Thoracic aorta (tissue), 2 donors: Measurements from ENCODE around the gene GPX8. TPM values are rescaled to one million over a fixed set of nuclear protein-coding genes. Genes with fewer than 3 reads are reported as not detected.

ENCODE experiments used
- ATAC-seq: fragments of 150-250 bp; one replicate; pipeline ENCODE4 v1.8.0; 2017; ENCODE audit warnings: low read depth; ENCODE audit not compliant: insufficient number of reproducible peaks, low FRiP score
- DNase-seq: peaks from one replicate; pipeline ENCODE4 v3.0.0-alpha.2; 2020; ENCODE audit warnings: low spot score
- H3K27ac ChIP-seq, 2 donors: fragments of 200-600 bp; sonication (generic); 1 replicate in 1 of 2; 2 replicates in 1 of 2; pipeline ENCODE4 v1.5.1; 2016; ENCODE audit warnings: mild to moderate bottlenecking in 2 of 2, moderate library complexity in 2 of 2
- H3K27me3 ChIP-seq: fragments of 200-600 bp; sonication (generic); replicated peaks from 2 replicates; pipeline ENCODE4 v1.6.0; 2016; ENCODE audit warnings: mild to moderate bottlenecking; ENCODE audit not compliant: insufficient read depth
- H3K36me3 ChIP-seq: fragments of 200-600 bp; sonication (generic); one replicate; pipeline ENCODE4 v1.5.1; 2016
- H3K4me1 ChIP-seq, 2 donors: fragments of 200-600 bp; sonication (generic); 1 replicate in 1 of 2; 2 replicates in 1 of 2; pipeline versions ENCODE4 v1.5.1 to v1.6.0; 2016; ENCODE audit warnings: low read depth in 2 of 2, mild to moderate bottlenecking in 1 of 2; ENCODE audit not compliant: control insufficient read depth in 1 of 2
- H3K4me3 ChIP-seq: fragments of 200-600 bp; sonication (generic); 2 replicates; pipeline ENCODE4 v1.5.1; 2016; ENCODE audit warnings: mild to moderate bottlenecking
- H3K9me3 ChIP-seq: fragments of 200-600 bp; sonication (generic); 2 replicates; pipeline ENCODE4 v1.5.1; 2016
- CTCF ChIP-seq: fragments of 200-600 bp; sonication (generic); IDR thresholded peaks from one replicate; pipeline ENCODE4 v1.5.1; 2019; ENCODE audit warnings: antibody characterized with exemption
- total RNA-seq, 2 donors: library from RNA; depleted of rRNA; stranded (reverse); fragments of >200 nt; gene quantifications; one replicate each; pipeline versions ENCODE4 v1.1.0 to v1.2.3, GENCODE V29; 2016

GPX8 gene
- total RNA-seq, 2 donors from 2014 or later = 39.2 to 52.8 TPM

- Histone ChIP-seq H3K27ac (no peak overlapping the region), H3K27me3 (no peaks in the 10 kb centered on the region), H3K9me3 (no peaks in the 10 kb centered on the region), H3K4me1 (no peaks in the 10 kb centered on the region), H3K4me3 (no peak overlapping the region), H3K36me3 (no peaks in the 10 kb centered on the region)
- ATAC-seq (no peak), DNase-seq (no peak)
- no peak for TF ChIP-seq CTCF
These were observed 25.8 kb upstream of the GPX8 start for GRCh38 chr5:55134053-55134722.

- Histone ChIP-seq H3K27me3 (no peaks in the 10 kb centered on the region), H3K4me3 (no peak overlapping the region), H3K27ac (no peak overlapping the region), H3K36me3 (no peaks in the 10 kb centered on the region), H3K4me1 (no peaks in the 10 kb centered on the region), H3K9me3 (no peaks in the 10 kb centered on the region)
- DNase-seq (no peak), ATAC-seq (no peak)
- no peak for TF ChIP-seq CTCF
These were observed 23.4 kb upstream of the GPX8 start for GRCh38 chr5:55136521-55136920.

- no peaks in the 10 kb centered on the region for H3K27me3 ChIP-seq
- H3K9me3 ChIP-seq = no peaks in the 10 kb centered on the region
- TF ChIP-seq CTCF = no peak
- no peaks in the 10 kb centered on the region for H3K36me3 ChIP-seq
- DNase-seq = no peak
- no peak overlapping the region for H3K27ac ChIP-seq
- no peak overlapping the region for H3K4me3 ChIP-seq
- H3K4me1 ChIP-seq = no peaks in the 10 kb centered on the region
- ATAC-seq = no peak
These were observed 18.9 kb upstream of the GPX8 start for GRCh38 chr5:55140908-55141665.

GRCh38 chr5:55141945-55142690, 17.9 kb upstream of the GPX8 start:
- no peaks in the 10 kb centered on the region for H3K9me3 ChIP-seq
- no peak overlapping the region for H3K27ac ChIP-seq
- H3K4me1 ChIP-seq = peaks cover 0 to 4% of the 10 kb centered on the region in 2 donors
- no peak for TF ChIP-seq CTCF
- H3K36me3 ChIP-seq = no peaks in the 10 kb centered on the region
- no peak overlapping the region for H3K4me3 ChIP-seq
- no peak for ATAC-seq
- no peaks in the 10 kb centered on the region for H3K27me3 ChIP-seq
- DNase-seq = no peak

- ATAC-seq (no peak), DNase-seq (no peak)
- Histone ChIP-seq H3K36me3 (no peaks in the 10 kb centered on the region), H3K4me1 (peaks cover 0 to 4% of the 10 kb centered on the region in 2 donors), H3K27ac (no peak overlapping the region), H3K27me3 (no peaks in the 10 kb centered on the region), H3K4me3 (no peak overlapping the region), H3K9me3 (no peaks in the 10 kb centered on the region)
- TF ChIP-seq CTCF = no peak
These were observed 16.3 kb upstream of the GPX8 start for GRCh38 chr5:55143624-55144023.
